ENCODE measurements around the gene WDHD1.

DNA sequence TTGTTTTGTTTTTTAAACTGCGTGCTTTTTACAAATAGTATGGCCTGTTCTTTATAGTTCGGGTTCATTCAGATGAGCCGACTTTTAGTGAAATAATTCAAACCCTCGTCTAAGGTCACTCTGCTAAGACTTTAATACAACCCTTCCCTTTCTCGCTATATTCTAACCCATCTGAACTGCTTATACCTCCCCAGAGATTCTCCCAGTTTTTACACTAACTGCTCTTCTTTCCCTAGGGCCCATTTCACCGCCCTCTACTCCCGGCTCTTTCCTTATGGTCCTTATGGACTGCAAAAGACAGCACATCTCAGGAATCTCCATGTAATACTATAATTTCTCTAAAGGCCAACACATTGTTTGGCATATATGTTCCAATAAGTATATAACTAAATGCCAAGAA is 26.6 kb upstream of the WDHD1 start:
- TF ChIP-seq POLR2A (IDR thresholded peaks at IDR 0.05): no peak
- TF ChIP-seq, protein P1, sequence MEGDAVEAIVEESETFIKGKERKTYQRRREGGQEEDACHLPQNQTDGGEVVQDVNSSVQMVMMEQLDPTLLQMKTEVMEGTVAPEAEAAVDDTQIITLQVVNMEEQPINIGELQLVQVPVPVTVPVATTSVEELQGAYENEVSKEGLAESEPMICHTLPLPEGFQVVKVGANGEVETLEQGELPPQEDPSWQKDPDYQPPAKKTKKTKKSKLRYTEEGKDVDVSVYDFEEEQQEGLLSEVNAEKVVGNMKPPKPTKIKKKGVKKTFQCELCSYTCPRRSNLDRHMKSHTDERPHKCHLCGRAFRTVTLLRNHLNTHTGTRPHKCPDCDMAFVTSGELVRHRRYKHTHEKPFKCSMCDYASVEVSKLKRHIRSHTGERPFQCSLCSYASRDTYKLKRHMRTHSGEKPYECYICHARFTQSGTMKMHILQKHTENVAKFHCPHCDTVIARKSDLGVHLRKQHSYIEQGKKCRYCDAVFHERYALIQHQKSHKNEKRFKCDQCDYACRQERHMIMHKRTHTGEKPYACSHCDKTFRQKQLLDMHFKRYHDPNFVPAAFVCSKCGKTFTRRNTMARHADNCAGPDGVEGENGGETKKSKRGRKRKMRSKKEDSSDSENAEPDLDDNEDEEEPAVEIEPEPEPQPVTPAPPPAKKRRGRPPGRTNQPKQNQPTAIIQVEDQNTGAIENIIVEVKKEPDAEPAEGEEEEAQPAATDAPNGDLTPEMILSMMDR (IDR thresholded peaks at IDR 0.05): no peak
- TF ChIP-seq EP300 (IDR thresholded peaks at IDR 0.05): no peak
